Measurements from ENCODE around the gene TWIST2.

TWIST2 gene

DNA sequence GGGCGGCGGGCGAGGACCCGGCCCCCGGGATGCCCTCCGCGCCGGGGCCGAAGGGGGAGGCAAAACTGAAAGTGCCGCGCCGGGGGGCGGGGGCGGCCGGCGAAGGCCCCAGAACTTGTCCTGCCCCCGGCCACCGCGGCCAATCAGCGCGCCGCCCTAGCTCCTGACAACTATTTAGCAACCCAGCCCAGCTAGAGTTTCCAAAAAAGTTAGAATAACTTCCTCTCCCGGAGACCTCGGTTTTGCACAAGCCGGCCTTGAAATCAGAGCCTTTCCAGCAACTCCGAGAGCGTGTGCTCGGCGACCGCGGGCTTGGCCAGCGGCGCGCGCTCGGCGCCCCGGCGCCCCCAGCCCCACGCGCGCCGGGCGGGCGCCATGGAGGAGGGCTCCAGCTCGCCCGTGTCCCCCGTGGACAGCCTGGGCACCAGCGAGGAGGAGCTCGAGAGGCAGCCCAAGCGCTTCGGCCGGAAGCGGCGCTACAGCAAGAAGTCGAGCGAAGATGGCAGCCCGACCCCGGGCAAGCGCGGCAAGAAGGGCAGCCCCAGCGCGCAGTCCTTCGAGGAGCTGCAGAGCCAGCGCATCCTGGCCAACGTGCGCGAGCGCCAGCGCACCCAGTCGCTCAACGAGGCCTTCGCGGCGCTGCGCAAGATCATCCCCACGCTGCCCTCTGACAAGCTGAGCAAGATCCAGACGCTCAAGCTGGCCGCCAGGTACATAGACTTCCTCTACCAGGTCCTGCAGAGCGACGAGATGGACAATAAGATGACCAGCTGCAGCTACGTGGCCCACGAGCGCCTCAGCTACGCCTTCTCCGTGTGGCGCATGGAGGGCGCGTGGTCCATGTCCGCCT lies at the start of gene TWIST2:
Gene TWIST2, plus strand, starts transcription at position 245 of the 850 bp plus-strand sequence. Its CDS starts 131 bp downstream, at position 376.
- TF ChIP-seq, protein P1, sequence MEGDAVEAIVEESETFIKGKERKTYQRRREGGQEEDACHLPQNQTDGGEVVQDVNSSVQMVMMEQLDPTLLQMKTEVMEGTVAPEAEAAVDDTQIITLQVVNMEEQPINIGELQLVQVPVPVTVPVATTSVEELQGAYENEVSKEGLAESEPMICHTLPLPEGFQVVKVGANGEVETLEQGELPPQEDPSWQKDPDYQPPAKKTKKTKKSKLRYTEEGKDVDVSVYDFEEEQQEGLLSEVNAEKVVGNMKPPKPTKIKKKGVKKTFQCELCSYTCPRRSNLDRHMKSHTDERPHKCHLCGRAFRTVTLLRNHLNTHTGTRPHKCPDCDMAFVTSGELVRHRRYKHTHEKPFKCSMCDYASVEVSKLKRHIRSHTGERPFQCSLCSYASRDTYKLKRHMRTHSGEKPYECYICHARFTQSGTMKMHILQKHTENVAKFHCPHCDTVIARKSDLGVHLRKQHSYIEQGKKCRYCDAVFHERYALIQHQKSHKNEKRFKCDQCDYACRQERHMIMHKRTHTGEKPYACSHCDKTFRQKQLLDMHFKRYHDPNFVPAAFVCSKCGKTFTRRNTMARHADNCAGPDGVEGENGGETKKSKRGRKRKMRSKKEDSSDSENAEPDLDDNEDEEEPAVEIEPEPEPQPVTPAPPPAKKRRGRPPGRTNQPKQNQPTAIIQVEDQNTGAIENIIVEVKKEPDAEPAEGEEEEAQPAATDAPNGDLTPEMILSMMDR (IDR thresholded peaks at IDR 0.05; ENCODE audit: low read length): no peak
- TF ChIP-seq EZH2 (optimal IDR thresholded peaks at IDR 0.05; ENCODE audit: low read depth, low read length) (no peak), EZH2phosphoT487 (IDR thresholded peaks at IDR 0.05; ENCODE audit: low read length) (no peak)
- H3K9me2 ChIP-seq (replicated peaks; ENCODE audit: insufficient read depth, low read length): no peaks in the 10 kb centered on the region
- H3K9ac ChIP-seq (ENCODE audit: low read length): no peak within 1 kb of the TSS
- no peaks in the 10 kb centered on the region for H3F3A ChIP-seq (ENCODE audit: insufficient read depth, low read length)
- no peaks in the 10 kb centered on the region for H3K4me1 ChIP-seq (ENCODE audit: low read length)
- no peak for DNase-seq
- H3K36me3 ChIP-seq (replicated peaks; ENCODE audit: insufficient read depth, low read length): no peaks in the 10 kb centered on the region
- H2AFZ ChIP-seq (ENCODE audit: low read length): no peak within 1 kb of the TSS
- no peak within 1 kb of the TSS for H3K27ac ChIP-seq (ENCODE audit: low read length)
- H3K79me2 ChIP-seq (ENCODE audit: low read length): no peaks in the 10 kb centered on the region
- no peaks in the 10 kb centered on the region for H3K9me3 ChIP-seq (replicated peaks; ENCODE audit: insufficient read depth, low read length)
- peaks cover 24% of the 10 kb centered on the region for H3K27me3 ChIP-seq (replicated peaks; ENCODE audit: insufficient read depth, low read length)
- H3K4me3 ChIP-seq (ENCODE audit: low read length): no peak within 1 kb of the TSS
- no peak within 1 kb of the TSS for H3K4me2 ChIP-seq (ENCODE audit: low read depth, low read length)
- no peaks in the 10 kb centered on the region for H4K20me1 ChIP-seq (ENCODE audit: insufficient read depth, low read length)

DNA sequence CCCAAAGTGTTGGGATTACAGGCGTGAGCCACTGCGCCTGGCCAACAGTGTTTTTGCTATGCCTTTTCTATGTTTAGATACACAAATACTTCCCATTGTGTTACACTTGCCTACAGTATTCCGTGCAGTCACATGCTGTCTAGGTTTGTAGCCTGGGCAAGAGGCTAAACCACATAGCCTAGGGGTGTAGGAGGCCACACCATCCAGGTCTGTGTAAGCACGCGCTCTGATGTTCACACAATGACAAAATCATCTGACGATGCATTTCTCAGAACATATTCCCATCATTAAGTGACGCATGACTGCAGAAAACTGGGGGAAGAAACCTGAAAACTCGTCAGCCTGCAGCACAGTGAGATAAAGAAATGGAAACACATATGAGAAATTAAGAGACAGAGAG lies 46.1 kb upstream of the TWIST2 start:
- Histone ChIP-seq H3K9ac (ENCODE audit: low read length) (no peak overlapping the region), H3K36me3 (replicated peaks; ENCODE audit: insufficient read depth, low read length) (no peaks in the 10 kb centered on the region), H3K27ac (ENCODE audit: low read length) (no peak overlapping the region), H4K20me1 (ENCODE audit: insufficient read depth, low read length) (no peaks in the 10 kb centered on the region), H2AFZ (ENCODE audit: low read length) (no peak overlapping the region), H3K79me2 (ENCODE audit: low read length) (no peaks in the 10 kb centered on the region), H3K4me2 (ENCODE audit: low read depth, low read length) (no peak overlapping the region), H3K27me3 (replicated peaks; ENCODE audit: insufficient read depth, low read length) (peaks cover 10% of the 10 kb centered on the region; the same call in 1 of the 2 replicates), H3K4me1 (ENCODE audit: low read length) (no peaks in the 10 kb centered on the region), H3F3A (ENCODE audit: insufficient read depth, low read length) (no peaks in the 10 kb centered on the region), H3K9me3 (replicated peaks; ENCODE audit: insufficient read depth, low read length) (no peaks in the 10 kb centered on the region), H3K4me3 (ENCODE audit: low read length) (no peak overlapping the region), H3K9me2 (replicated peaks; ENCODE audit: insufficient read depth, low read length) (no peaks in the 10 kb centered on the region)
- no peak for DNase-seq
- TF ChIP-seq, protein P1 (IDR thresholded peaks at IDR 0.05; ENCODE audit: low read length): no peak
- TF ChIP-seq EZH2 (optimal IDR thresholded peaks at IDR 0.05; ENCODE audit: low read depth, low read length) (no peak), EZH2phosphoT487 (IDR thresholded peaks at IDR 0.05; ENCODE audit: low read length) (no peak)

DNA sequence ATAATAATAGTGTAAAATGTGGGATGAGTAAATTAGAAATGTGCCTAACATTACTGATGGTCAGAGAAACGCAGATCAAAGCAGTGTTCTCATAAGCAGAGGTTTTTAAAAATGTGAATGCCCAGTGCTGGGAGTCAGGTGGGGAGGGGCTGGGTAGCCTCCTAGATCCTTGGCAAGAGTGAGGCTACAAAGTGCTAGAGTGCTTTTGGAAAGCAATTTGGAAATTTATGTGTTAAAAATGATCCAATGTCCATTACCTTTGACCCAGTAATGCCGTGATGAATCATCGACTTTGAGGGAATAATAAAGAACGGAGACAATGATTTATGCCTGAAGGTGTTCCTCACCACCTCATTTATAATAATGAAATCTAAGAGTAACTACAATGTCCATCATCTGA lies 44.9 kb upstream of the TWIST2 start:
- no peaks in the 10 kb centered on the region for H3K9me3 ChIP-seq (replicated peaks; ENCODE audit: insufficient read depth, low read length)
- H2AFZ ChIP-seq (ENCODE audit: low read length): no peak overlapping the region
- H3K4me3 ChIP-seq (ENCODE audit: low read length): no peak overlapping the region
- no peaks in the 10 kb centered on the region for H3K4me1 ChIP-seq (ENCODE audit: low read length)
- no peaks in the 10 kb centered on the region for H3K36me3 ChIP-seq (replicated peaks; ENCODE audit: insufficient read depth, low read length)
- peaks cover 10% of the 10 kb centered on the region; the same call in 1 of the 2 replicates for H3K27me3 ChIP-seq (replicated peaks; ENCODE audit: insufficient read depth, low read length)
- H3K9ac ChIP-seq (ENCODE audit: low read length): no peak overlapping the region
- no peak overlapping the region for H3K4me2 ChIP-seq (ENCODE audit: low read depth, low read length)
- H3K79me2 ChIP-seq (ENCODE audit: low read length): no peaks in the 10 kb centered on the region
- DNase-seq: no peak
- H3K27ac ChIP-seq (ENCODE audit: low read length): no peak overlapping the region
- TF ChIP-seq EZH2 (optimal IDR thresholded peaks at IDR 0.05; ENCODE audit: low read depth, low read length): no peak
- TF ChIP-seq, protein P1 (IDR thresholded peaks at IDR 0.05; ENCODE audit: low read length): no peak
- TF ChIP-seq EZH2phosphoT487 (IDR thresholded peaks at IDR 0.05; ENCODE audit: low read length): no peak
- H4K20me1 ChIP-seq (ENCODE audit: insufficient read depth, low read length): no peaks in the 10 kb centered on the region
- no peaks in the 10 kb centered on the region for H3K9me2 ChIP-seq (replicated peaks; ENCODE audit: insufficient read depth, low read length)
- H3F3A ChIP-seq (ENCODE audit: insufficient read depth, low read length): no peaks in the 10 kb centered on the region
